ENCODE measurements around the gene COL10A1.
"Not testable (repeated sequence)": the region's sequence is repeated elsewhere in the genome, so short reads cannot be mapped to it uniquely, and the experiment has no call there.

COL10A1 gene

GRCh38 chr6:116120430-116120829 is 5.5 kb downstream of the COL10A1 start:
- DNase-seq (ENCODE audit: low spot score): no peak

- peak; percentile 58 for DNase-seq (ENCODE audit: low spot score)
Observed at GRCh38 chr6:116118608-116119007, 7.3 kb downstream of the COL10A1 start.

GRCh38 chr6:116115781-116116180 is 10.2 kb downstream of the COL10A1 start:
- no peak for DNase-seq (ENCODE audit: low spot score)

- DNase-seq (ENCODE audit: low spot score): no peak
Observed at GRCh38 chr6:116113386-116113785, 12.5 kb downstream of the COL10A1 start.

GRCh38 chr6:116111552-116112528 is 14.1 kb downstream of the COL10A1 start:
- DNase-seq (ENCODE audit: low spot score): peak; percentile 44

- DNase-seq (ENCODE audit: low spot score): no peak
Observed at GRCh38 chr6:116108836-116109235, 17.1 kb downstream of the COL10A1 start.

- no peak for DNase-seq (ENCODE audit: low spot score)
Observed at GRCh38 chr6:116106146-116106545, 19.8 kb downstream of the COL10A1 start.

GRCh38 chr6:116105247-116105646 is 20.7 kb downstream of the COL10A1 start:
- DNase-seq (ENCODE audit: low spot score): no peak

GRCh38 chr6:116104636-116105035 is 21.3 kb downstream of the COL10A1 start:
- DNase-seq (ENCODE audit: low spot score): no peak

- no peak for DNase-seq (ENCODE audit: low spot score)
Observed at GRCh38 chr6:116102873-116103272, 23.1 kb downstream of the COL10A1 start.

GRCh38 chr6:116101790-116102189 is 24.1 kb downstream of the COL10A1 start:
- DNase-seq (ENCODE audit: low spot score): no peak

- DNase-seq (ENCODE audit: low spot score): no peak
Observed at GRCh38 chr6:116101302-116101718, 24.6 kb downstream of the COL10A1 start.

- peak; percentile 88 for DNase-seq (ENCODE audit: low spot score)
Observed at GRCh38 chr6:116100419-116101301, 25.3 kb downstream of the COL10A1 start, which contains the start of gene NT5DC1. NT5DC1 (plus strand) TSS chr6:116100853; CDS start chr6:116100931, 78 bp downstream.

- no peak for DNase-seq (ENCODE audit: low spot score)
Observed at GRCh38 chr6:116099036-116099435, 26.9 kb downstream of the COL10A1 start.

GRCh38 chr6:116096979-116097816 is 28.7 kb downstream of the COL10A1 start:
- peak; percentile 15 for DNase-seq (ENCODE audit: low spot score)

GRCh38 chr6:116096048-116096759 is 29.7 kb downstream of the COL10A1 start:
- not testable (repeated sequence) for DNase-seq (ENCODE audit: low spot score)

- no peak for DNase-seq (ENCODE audit: low spot score)
Observed at GRCh38 chr6:116094041-116094440, 31.9 kb downstream of the COL10A1 start.

GRCh38 chr6:116090251-116090650 is 35.7 kb downstream of the COL10A1 start:
- DNase-seq (ENCODE audit: low spot score): no peak

- no peak for DNase-seq (ENCODE audit: low spot score)
Observed at GRCh38 chr6:116088946-116089345, 37.0 kb downstream of the COL10A1 start.

GRCh38 chr6:116087437-116088027 is 38.4 kb downstream of the COL10A1 start:
- DNase-seq (ENCODE audit: low spot score): peak; percentile 68

All from AG08395 (cell line).